Neural cell (in vitro differentiated cells): ENCODE data around the gene WFS1. TPM values are rescaled to one million over a fixed set of nuclear protein-coding genes. Genes with fewer than 3 reads are reported as not detected.

Experiments
- H2AFZ ChIP-seq: fragments of 200-600, 300-800 bp; sonication (generic), shearing (Covaris generic); 2 replicates; pipeline ENCODE4 v1.6.0; 2014; ENCODE audit warnings: low read depth, mild to moderate bottlenecking, antibody characterized with exemption, low read length, moderate library complexity
- H3F3A ChIP-seq: fragments of 200-600 bp; shearing (Covaris generic); 2 replicates; pipeline ENCODE4 v1.6.1; 2016; ENCODE audit warnings: mild to moderate bottlenecking, moderate library complexity, mixed read lengths, antibody characterized with exemption, low read length; ENCODE audit not compliant: insufficient read depth, poor library complexity, severe bottlenecking
- H3K27ac ChIP-seq: fragments of 200-600, 300-800 bp; sonication (generic), shearing (Covaris generic); 2 replicates; pipeline ENCODE4 v1.5.1; 2014; ENCODE audit warnings: mild to moderate bottlenecking, low read length, moderate library complexity
- H3K27me3 ChIP-seq: fragments of 300-800, 200-600 bp; sonication (generic), shearing (Covaris generic); 2 replicates; pipeline ENCODE4 v1.6.0; 2014; ENCODE audit warnings: mild to moderate bottlenecking, low read depth, low read length, moderate library complexity; ENCODE audit not compliant: insufficient read depth
- H3K36me3 ChIP-seq: fragments of 300-800, 200-600 bp; sonication (generic), shearing (Covaris generic); 2 replicates; pipeline ENCODE4 v1.5.1; 2014; ENCODE audit warnings: mild to moderate bottlenecking, antibody characterized with exemption, low read length, moderate library complexity; ENCODE audit not compliant: insufficient read depth
- H3K4me2 ChIP-seq: fragments of 300-800, 200-600 bp; sonication (generic), shearing (Covaris generic); 2 replicates; pipeline ENCODE4 v1.6.0; 2014; ENCODE audit warnings: mild to moderate bottlenecking, low read length
- H3K4me3 ChIP-seq: fragments of 300-800, 200-600 bp; sonication (generic), shearing (Covaris generic); 2 replicates; pipeline ENCODE4 v1.5.1; 2014; ENCODE audit warnings: mild to moderate bottlenecking, low read length, moderate library complexity
- H3K79me2 ChIP-seq: fragments of 200-600 bp; shearing (Covaris generic); replicated peaks from 2 replicates; pipeline ENCODE4 v1.6.0; 2014; ENCODE audit warnings: mild to moderate bottlenecking, low read length, moderate library complexity; ENCODE audit not compliant: insufficient read depth
- H3K9ac ChIP-seq: fragments of 300-800, 200-600 bp; sonication (generic), shearing (Covaris generic); 2 replicates; pipeline ENCODE4 v1.6.1; 2016; ENCODE audit warnings: mild to moderate bottlenecking, low read length, mixed read lengths
- H3K9me2 ChIP-seq: fragments of 200-600 bp; shearing (Covaris generic); 2 replicates; pipeline ENCODE4 v1.6.1; 2016; ENCODE audit warnings: mild to moderate bottlenecking, low read length, mixed read lengths; ENCODE audit not compliant: insufficient read depth
- H3K9me3 ChIP-seq: fragments of 200-600, 300-800 bp; sonication (generic), shearing (Covaris generic); 2 replicates; pipeline ENCODE4 v1.6.1; 2016; ENCODE audit warnings: mild to moderate bottlenecking, mixed run types, low read length, moderate library complexity, mixed read lengths
- H4K20me1 ChIP-seq: fragments of 200-600 bp; shearing (Covaris generic); 2 replicates; pipeline ENCODE4 v1.6.1; 2016; ENCODE audit warnings: mild to moderate bottlenecking, mixed run types; ENCODE audit not compliant: insufficient read depth
- EP300 ChIP-seq: fragments of 450-650 bp; conservative IDR thresholded peaks from 2 replicates; pipeline ENCODE4 v1.6.1; 2014; ENCODE audit warnings: antibody characterized with exemption, mild to moderate bottlenecking, moderate library complexity; ENCODE audit not compliant: poor library complexity, severe bottlenecking
- EZH2 ChIP-seq: fragments of 200-600, 300-800 bp; shearing (Covaris generic), sonication (generic); IDR thresholded peaks from 2 replicates; pipeline ENCODE4 v1.6.1; 2014; ENCODE audit warnings: antibody characterized with exemption, low read length, borderline replicate concordance, mild to moderate bottlenecking; ENCODE audit not compliant: insufficient read depth, poor library complexity, severe bottlenecking
- MXI1 ChIP-seq: fragments of 450-650 bp; conservative IDR thresholded peaks from 2 replicates; pipeline ENCODE4 v1.6.1; 2014; ENCODE audit warnings: antibody characterized with exemption, mild to moderate bottlenecking; ENCODE audit not compliant: poor library complexity, severe bottlenecking
- POLR2AphosphoS5 ChIP-seq: IDR thresholded peaks from 2 replicates; pipeline ENCODE4 v1.6.1; 2012
- RAD21 ChIP-seq: fragments of 450-650 bp; conservative IDR thresholded peaks from 2 replicates; pipeline ENCODE4 v1.6.1; 2014; ENCODE audit warnings: antibody characterized with exemption, mild to moderate bottlenecking, moderate library complexity
- SMC3 ChIP-seq: fragments of 450-650 bp; conservative IDR thresholded peaks from 2 replicates; pipeline ENCODE4 v1.6.1; 2014; ENCODE audit warnings: antibody characterized with exemption, mild to moderate bottlenecking, moderate library complexity; ENCODE audit not compliant: poor library complexity
- TAF1 ChIP-seq: IDR thresholded peaks from 2 replicates; pipeline ENCODE4 v1.6.1; 2012; ENCODE audit warnings: low read depth
- polyA plus RNA-seq: library from polyadenylated mRNA; depleted of rRNA; stranded (reverse); fragments of >200 nt; gene quantifications from 2 replicates; pipeline ENCODE4 v1.2.3, GENCODE V29; 2014
- TF ChIP-seq, protein P1 (sequence below): IDR thresholded peaks from 2 replicates; pipeline ENCODE4 v1.6.1; 2012; ENCODE audit warnings: borderline replicate concordance
- TF ChIP-seq, protein P2 (sequence below): fragments of 450-650 bp; IDR thresholded peaks from 2 replicates; pipeline ENCODE4 v1.5.1; 2014; ENCODE audit warnings: antibody characterized with exemption, mild to moderate bottlenecking, moderate library complexity; ENCODE audit not compliant: poor library complexity, severe bottlenecking

WFS1 gene
- polyA plus RNA-seq, 1 donor from 2014 or later, result 4.5 TPM

DNA sequence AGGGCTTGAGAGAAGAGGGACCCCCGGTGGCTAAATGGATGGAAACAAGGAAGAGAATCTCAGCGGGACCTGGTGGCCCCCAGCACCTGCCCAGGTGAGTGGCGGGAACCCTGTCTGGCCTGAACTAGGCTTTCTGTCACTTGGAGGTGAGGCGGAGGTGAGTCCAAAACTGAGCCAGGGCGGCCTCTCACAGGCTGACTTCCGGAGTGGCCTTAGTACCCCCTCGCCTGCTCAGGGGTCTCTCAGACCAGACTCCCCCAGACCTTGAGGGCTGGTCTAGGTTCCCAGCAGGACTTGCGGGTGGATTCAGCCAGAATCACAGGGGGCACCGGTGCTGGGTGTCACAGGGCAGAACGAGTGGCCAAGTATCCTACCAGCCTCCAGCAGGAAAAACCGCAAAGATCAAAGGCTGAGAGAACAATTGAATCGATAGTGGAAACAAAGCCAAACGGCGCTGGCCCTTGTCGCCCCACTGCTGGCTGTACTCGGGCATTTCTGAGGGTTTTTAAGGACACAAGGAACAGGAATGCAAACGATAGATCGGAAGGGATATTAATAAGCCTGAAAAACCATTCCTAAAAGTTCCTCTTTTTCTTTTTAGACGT, 67.8 kb downstream of the WFS1 start:
- Histone ChIP-seq H2AFZ (no peak overlapping the region), H3F3A (no peaks in the 10 kb centered on the region), H3K27ac (no peak overlapping the region), H3K79me2 (no peaks in the 10 kb centered on the region), H3K4me3 (no peak overlapping the region), H4K20me1 (no peaks in the 10 kb centered on the region), H3K9me2 (no peaks in the 10 kb centered on the region), H3K36me3 (no peaks in the 10 kb centered on the region), H3K27me3 (no peaks in the 10 kb centered on the region), H3K4me2 (no peak overlapping the region), H3K9ac (no peak overlapping the region), H3K9me3 (no peaks in the 10 kb centered on the region)
- TF ChIP-seq RAD21, result no peak
- TF ChIP-seq TAF1, result no peak
- no peak for TF ChIP-seq POLR2AphosphoS5
- TF ChIP-seq EP300, result no peak
- TF ChIP-seq EZH2, result no peak
- TF ChIP-seq, protein P1, sequence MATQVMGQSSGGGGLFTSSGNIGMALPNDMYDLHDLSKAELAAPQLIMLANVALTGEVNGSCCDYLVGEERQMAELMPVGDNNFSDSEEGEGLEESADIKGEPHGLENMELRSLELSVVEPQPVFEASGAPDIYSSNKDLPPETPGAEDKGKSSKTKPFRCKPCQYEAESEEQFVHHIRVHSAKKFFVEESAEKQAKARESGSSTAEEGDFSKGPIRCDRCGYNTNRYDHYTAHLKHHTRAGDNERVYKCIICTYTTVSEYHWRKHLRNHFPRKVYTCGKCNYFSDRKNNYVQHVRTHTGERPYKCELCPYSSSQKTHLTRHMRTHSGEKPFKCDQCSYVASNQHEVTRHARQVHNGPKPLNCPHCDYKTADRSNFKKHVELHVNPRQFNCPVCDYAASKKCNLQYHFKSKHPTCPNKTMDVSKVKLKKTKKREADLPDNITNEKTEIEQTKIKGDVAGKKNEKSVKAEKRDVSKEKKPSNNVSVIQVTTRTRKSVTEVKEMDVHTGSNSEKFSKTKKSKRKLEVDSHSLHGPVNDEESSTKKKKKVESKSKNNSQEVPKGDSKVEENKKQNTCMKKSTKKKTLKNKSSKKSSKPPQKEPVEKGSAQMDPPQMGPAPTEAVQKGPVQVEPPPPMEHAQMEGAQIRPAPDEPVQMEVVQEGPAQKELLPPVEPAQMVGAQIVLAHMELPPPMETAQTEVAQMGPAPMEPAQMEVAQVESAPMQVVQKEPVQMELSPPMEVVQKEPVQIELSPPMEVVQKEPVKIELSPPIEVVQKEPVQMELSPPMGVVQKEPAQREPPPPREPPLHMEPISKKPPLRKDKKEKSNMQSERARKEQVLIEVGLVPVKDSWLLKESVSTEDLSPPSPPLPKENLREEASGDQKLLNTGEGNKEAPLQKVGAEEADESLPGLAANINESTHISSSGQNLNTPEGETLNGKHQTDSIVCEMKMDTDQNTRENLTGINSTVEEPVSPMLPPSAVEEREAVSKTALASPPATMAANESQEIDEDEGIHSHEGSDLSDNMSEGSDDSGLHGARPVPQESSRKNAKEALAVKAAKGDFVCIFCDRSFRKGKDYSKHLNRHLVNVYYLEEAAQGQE, result no peak
- no peak for TF ChIP-seq SMC3
- TF ChIP-seq, protein P2, sequence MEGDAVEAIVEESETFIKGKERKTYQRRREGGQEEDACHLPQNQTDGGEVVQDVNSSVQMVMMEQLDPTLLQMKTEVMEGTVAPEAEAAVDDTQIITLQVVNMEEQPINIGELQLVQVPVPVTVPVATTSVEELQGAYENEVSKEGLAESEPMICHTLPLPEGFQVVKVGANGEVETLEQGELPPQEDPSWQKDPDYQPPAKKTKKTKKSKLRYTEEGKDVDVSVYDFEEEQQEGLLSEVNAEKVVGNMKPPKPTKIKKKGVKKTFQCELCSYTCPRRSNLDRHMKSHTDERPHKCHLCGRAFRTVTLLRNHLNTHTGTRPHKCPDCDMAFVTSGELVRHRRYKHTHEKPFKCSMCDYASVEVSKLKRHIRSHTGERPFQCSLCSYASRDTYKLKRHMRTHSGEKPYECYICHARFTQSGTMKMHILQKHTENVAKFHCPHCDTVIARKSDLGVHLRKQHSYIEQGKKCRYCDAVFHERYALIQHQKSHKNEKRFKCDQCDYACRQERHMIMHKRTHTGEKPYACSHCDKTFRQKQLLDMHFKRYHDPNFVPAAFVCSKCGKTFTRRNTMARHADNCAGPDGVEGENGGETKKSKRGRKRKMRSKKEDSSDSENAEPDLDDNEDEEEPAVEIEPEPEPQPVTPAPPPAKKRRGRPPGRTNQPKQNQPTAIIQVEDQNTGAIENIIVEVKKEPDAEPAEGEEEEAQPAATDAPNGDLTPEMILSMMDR, result no peak
- TF ChIP-seq MXI1, result no peak

DNA sequence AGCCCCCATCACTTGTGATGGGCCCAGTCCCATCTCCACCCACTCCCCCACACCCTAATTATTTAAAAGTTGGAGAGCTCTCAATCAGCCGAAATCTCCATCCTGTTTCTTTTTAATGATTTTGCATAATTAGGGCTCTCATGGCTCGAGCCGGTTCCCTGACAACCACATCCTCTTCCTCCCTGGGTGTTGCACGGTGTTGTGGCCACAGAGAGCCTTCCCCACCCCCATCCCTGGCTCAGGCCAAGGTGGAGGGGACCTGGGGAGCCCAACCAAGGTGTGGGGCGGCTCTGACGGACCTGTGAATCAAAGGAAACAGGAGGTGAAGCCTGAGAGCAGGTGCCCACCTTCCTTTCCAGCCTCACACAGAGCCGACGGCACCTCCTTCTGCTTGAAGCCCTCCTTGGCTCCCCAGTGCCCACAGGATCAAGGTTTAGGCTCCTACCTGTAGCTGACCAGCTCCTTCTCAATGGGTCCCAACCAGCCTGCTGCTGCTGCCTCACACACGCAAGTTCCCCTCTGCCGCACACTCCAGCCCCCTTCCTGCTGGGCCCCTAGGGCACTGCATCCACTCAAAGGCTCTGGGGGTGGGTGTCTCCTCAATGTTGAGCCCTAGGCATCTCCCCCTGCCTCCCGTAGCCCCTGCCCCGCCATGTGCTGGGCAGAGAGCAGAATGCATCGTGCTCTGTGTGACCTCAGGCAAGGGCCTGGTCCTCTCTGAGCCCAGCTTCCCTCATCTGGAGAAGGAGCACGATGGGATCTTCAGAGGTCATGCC, 68.7 kb downstream of the WFS1 start:
- peaks cover 4% of the 10 kb centered on the region for H3F3A ChIP-seq

More for the DNA sequence above, 68.7 kb downstream of the WFS1 start:
- Histone ChIP-seq H2AFZ (no peak overlapping the region), H3K4me3 (no peak overlapping the region), H3K4me2 (no peak overlapping the region), H3K36me3 (no peaks in the 10 kb centered on the region), H3K79me2 (no peaks in the 10 kb centered on the region), H3K27me3 (no peaks in the 10 kb centered on the region), H3K9ac (no peak overlapping the region), H4K20me1 (no peaks in the 10 kb centered on the region), H3K27ac (no peak overlapping the region), H3K9me3 (no peaks in the 10 kb centered on the region), H3K9me2 (no peaks in the 10 kb centered on the region)
- no peak for TF ChIP-seq SMC3
- TF ChIP-seq EZH2, result no peak
- TF ChIP-seq TAF1, result no peak
- TF ChIP-seq MXI1, result no peak
- TF ChIP-seq RAD21, result no peak
- TF ChIP-seq, protein P2, result no peak
- no peak for TF ChIP-seq POLR2AphosphoS5
- TF ChIP-seq, protein P1, result no peak
- TF ChIP-seq EP300, result no peak
